Activated CD4-positive, CD25-positive, alpha-beta regulatory T cell treated with anti-CD3 and anti-CD28 coated beads, Interleukin-2, amount 50 U/mL, for 16 hours (primary cell): Measurements from ENCODE around the gene MAX.
"Not testable (repeated sequence)": the region's sequence is repeated elsewhere in the genome, so short reads cannot be mapped to it uniquely, and the experiment has no call there.

Experiments
- DNase-seq: peaks from one replicate; pipeline ENCODE4 v3.0.0-alpha.2; 2020; ENCODE audit warnings: low read depth, low spot score

MAX gene

DNA sequence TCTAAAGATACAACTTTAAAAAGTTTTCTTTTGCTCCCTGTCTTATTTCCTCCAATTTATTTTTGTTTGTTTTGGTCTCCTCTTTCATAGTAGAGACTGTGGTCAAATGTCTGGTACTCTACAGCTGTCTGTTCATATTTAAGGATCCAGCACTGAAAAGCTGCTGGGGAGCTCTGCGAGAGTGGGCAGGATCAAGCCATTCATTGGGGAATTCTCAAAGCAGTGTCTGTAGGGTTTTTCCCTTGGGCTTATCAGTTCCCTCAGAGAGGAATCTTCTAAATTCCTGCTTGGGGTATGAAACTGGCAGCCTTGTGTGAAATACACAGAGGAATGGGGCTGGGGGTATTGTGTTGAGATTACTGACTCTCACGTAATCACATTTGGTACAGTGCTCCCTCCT is 63.4 kb downstream of the MAX start:
- no peak for DNase-seq

DNA sequence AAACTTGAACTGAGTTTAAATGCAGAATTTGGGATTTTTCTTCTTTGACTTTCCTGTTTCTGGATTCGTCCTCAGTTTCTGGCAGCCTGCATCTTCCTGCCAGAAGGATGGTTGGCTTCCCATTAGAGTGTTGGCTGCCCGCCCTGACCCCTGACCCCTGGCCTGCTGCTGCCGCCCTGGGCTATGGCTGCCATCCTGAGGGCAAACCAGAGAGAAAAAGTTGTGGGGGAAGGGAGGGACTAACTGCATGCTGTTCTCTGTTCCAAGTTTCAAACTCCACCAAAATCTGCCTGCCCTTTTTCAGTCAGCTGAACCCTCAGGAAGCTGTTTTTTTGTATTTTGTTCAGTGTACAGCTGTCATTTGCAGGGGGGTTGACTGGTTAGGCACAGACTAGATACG is 67.3 kb downstream of the MAX start:
- no peak for DNase-seq

DNA sequence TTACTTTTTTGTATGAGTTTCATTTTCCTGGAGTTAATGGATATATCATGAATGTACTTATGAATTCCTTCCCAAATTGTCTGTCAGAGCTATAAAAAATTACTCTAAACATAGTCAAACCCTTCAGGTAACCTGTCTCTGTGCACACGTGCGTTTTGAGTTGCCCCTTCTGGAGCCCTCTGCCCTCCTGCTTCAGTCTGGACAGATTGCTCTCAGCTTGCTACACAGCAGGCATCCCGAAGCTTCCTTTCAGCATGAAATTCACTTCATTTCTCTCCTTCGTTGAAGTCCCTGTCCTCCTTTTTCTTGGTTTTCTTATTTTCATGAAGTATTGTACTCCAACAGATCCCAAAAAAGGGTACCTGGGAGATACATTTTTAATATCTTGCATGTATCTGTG is 68.3 kb downstream of the MAX start:
- no peak for DNase-seq

DNA sequence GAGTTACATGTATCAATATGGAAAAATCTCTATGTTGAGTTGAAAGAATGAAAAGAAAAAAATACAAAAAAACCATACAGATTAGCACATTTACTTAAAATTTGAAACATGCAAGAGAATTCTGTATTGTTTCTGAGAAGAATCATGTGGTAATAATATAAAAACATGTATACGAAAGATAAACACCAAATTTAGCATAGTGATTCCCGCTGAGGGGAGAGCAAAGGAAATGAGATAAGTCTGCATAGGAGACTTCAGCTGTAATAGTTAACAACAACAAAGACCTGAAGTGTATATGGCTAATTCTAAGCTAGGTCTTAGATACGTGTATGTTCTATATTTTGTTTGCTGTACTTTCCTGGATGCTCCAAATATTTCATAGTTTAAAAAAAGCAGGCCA is 69.1 kb downstream of the MAX start:
- no peak for DNase-seq

DNA sequence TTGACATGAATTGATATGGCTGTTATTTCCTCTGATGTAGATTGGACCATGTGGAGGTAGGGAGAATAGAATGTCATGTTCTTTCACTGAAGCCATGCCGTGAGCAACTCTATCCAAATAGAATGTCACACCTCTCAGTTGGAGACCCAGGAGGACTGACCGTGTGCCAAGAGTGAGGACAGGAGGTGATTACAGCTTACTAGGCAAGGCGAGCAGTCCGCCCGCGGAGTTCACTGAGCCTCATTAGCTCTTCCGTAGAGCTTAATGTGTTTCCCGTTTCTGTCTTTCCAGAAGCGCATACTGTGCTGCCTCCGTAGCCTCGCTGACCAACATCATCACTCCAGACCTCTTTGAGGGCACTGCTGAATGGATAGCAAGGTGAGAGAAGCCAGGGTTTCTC is 70.0 kb downstream of the MAX start:
- DNase-seq, result no peak

DNA sequence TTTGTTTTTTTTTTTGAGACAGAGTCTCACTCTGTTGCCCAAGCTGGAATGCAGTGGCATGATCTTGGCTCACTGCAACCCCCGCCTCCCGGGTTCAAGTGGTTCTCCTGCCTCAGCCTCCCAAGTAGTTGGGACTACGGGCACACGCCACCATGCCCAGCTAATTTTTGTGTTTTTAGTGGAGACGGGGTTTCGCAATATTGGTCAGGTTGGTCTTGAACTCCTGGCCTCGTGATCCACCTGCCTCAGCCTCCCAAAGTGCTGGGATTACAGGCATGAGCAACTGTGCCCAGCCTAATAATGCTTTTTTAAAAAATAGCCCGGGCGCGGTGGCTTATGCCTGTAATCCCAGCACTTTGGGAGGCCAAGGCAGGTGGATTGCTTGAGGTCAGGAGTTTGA is 71.0 kb downstream of the MAX start:
- DNase-seq, result not testable (repeated sequence)

DNA sequence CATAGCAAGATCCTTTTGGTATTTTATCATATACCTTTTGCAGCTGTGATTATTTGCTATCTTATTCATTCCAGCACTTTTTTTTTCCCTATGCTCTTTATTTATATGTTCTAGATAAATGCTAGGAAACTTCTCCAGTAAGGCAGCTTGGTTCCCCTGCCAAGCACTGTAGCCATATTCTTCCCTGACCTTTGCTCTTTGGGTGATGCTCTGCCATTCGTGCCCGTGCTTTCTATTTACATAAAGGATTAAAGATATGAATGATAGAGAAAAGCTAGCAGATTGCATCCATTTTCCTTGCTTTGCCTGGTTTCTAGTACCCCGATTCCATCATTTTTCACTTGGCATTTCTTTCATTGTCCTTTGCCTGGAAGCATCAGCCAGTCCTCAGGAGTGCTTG is 73.4 kb downstream of the MAX start:
- no peak for DNase-seq

DNA sequence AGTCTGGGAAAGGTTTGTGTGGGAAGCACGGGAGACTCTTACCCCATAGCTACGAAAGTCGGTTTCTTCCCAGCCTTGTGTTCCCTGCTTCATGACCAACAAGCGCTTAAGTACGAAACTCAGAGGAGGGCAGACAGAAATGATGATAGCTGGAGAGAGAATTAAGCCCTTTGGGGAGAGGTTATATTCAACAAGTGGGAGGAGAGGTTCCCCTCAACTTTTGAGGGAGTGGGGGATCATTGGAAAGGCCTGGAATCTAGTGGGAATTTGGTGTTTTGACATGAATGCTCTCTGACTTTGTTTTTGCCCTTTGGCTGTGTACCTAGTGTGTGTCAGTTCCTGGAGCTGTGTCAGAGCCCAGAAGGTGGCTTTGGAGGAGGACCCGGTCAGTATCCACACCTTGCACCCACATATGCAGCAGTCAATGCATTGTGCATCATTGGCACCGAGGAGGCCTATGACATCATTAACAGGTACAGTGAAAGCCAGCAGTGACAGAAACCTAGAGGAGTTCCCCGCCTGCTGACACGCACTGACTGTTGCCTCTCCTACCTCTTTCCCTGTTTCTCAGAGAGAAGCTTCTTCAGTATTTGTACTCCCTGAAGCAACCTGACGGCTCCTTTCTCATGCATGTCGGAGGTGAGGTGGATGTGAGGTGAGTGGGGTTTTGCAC is 75.1 kb downstream of the MAX start:
- no peak for DNase-seq

DNA sequence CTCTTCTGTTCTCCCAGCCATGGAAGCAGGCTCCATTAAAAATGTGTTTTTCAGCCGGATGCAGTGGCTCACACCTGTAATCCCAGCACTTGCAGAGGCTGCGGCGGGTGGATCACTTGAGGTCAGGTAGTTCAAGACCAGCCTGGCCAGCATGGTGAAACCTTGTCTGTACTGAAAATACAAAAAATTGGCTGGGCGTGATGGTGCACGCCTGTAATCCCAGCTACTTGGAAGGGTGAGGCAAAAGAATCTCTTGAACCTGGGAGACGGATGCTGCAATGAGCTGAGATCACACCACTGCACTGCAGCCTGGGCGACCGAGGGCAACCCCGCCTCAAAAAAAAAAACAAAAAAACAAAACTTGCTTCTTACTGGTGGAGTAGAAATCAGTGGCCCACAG is 75.8 kb downstream of the MAX start:
- no peak for DNase-seq

DNA sequence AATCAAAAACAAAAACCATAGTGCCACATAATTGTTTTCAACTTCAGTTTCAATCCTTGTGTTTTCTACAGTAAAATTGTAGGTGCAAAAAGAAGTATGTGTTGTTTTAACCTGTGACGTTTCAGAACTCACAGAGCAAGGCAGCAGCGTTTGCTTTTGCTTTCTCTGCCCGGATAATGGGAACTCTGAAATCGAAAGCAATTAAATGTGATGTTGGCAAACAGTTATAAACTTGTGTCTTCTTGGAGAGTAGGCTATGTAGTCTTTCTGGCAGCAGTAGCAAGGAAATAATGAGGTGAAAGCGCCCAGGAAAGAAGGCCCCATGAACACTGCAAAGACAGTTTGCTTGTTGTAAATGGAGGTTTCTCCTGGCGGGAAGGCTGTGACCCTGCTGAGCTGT is 76.5 kb downstream of the MAX start:
- no peak for DNase-seq
